22Rv1 (cell line): Measurements from ENCODE around the gene SHISA6.

ENCODE experiments used
- CTCF ChIP-seq: fragments of 450-650 bp; IDR thresholded peaks from 2 replicates; pipeline ENCODE4 v1.5.1; 2017; ENCODE audit warnings: mild to moderate bottlenecking
- ZFX ChIP-seq: fragments of 450-650 bp; IDR thresholded peaks from 2 replicates; pipeline ENCODE4 v1.6.1; 2017; ENCODE audit warnings: antibody characterized with exemption, borderline replicate concordance

- TF ChIP-seq CTCF (no peak), ZFX (no peak)
Observed at GRCh38 chr17:11485336-11486100, 244.5 kb downstream of the SHISA6 start.
